Measurements from ENCODE around the gene TECR. TPM values are rescaled to one million over a fixed set of nuclear protein-coding genes. Genes with fewer than 3 reads are reported as not detected.
"Not testable (repeated sequence)": the region's sequence is repeated elsewhere in the genome, so short reads cannot be mapped to it uniquely, and the experiment has no call there.

Gene TECR
- total RNA-seq, 2 experiments from 2014 or later = 171 to 178 TPM

GRCh38 chr19:14571695-14572490 is 42.5 kb downstream of the TECR start, which contains the start of gene NDUFB7:
NDUFB7 (minus strand) TSS chr19:14572066; CDS start chr19:14572000, 66 bp downstream.
- Mint-ChIP-seq H3K4me1 (peaks cover 47% of the 10 kb centered on the region), H3K27me3 (no peaks in the 10 kb centered on the region), H3K4me3 (peak within 1 kb of the TSS; percentile 96), H3K27ac (peak within 1 kb of the TSS; percentile 83), H3K36me3 (ENCODE audit: low read depth) (peaks cover 14% of the 10 kb centered on the region), H3K9me3 (no peaks in the 10 kb centered on the region)
- CTCF ChIA-PET = interaction anchor here (0.7 to 8.9 kb wide), 13 partner anchors 10 to 435 kb away, joined by 3 to 302 read pairs (median 5); partner anchors contain the start of gene ZNF333
- peak; percentile 92 for DNase-seq
- POLR2A ChIA-PET = interaction anchor here (0.6 to 3.5 kb wide), 3 partner anchors 21 to 118 kb away, joined by 3 to 16 read pairs (median 7); partner anchors contain the start of gene ZNF333

GRCh38 chr19:14575428-14575980 is 46.1 kb downstream of the TECR start:
- DNase-seq = no peak
- ChIA-PET CTCF (interaction anchor here (0.7 to 8.9 kb wide), 2 partner anchors 112 to 724 kb away, joined by 4 to 302 read pairs; partner anchors contain the start of gene ZNF333), POLR2A (no interaction called here)
- no peak overlapping the region for H3K4me3 Mint-ChIP-seq
- H3K9me3 Mint-ChIP-seq = no peaks in the 10 kb centered on the region
- peaks cover 23% of the 10 kb centered on the region for H3K4me1 Mint-ChIP-seq
- H3K36me3 Mint-ChIP-seq (ENCODE audit: low read depth) = no peaks in the 10 kb centered on the region
- no peak overlapping the region for H3K27ac Mint-ChIP-seq
- H3K27me3 Mint-ChIP-seq = no peaks in the 10 kb centered on the region

- Mint-ChIP-seq H3K9me3 (no peaks in the 10 kb centered on the region), H3K27ac (no peak overlapping the region), H3K27me3 (no peaks in the 10 kb centered on the region), H3K4me1 (peaks cover 16% of the 10 kb centered on the region), H3K4me3 (no peak overlapping the region), H3K36me3 (ENCODE audit: low read depth) (no peaks in the 10 kb centered on the region)
- ChIA-PET POLR2A (no interaction called here), CTCF (interaction anchor here (8.9 kb wide), 1 partner anchor 111 kb away, joined by 302 read pairs; the partner anchor contains the start of gene ZNF333)
- no peak for DNase-seq
These were observed 47.0 kb downstream of the TECR start for GRCh38 chr19:14576363-14576762.

GRCh38 chr19:14577264-14577663 is 47.9 kb downstream of the TECR start:
- Mint-ChIP-seq H3K36me3 (ENCODE audit: low read depth) (no peaks in the 10 kb centered on the region), H3K27ac (no peak overlapping the region), H3K27me3 (no peaks in the 10 kb centered on the region), H3K4me3 (no peak overlapping the region), H3K4me1 (peaks cover 8% of the 10 kb centered on the region), H3K9me3 (no peaks in the 10 kb centered on the region)
- ChIA-PET POLR2A (no interaction called here), CTCF (interaction anchor here (0.7 to 8.9 kb wide), 3 partner anchors 20 to 110 kb away, joined by 3 to 302 read pairs (median 5); partner anchors contain the start of gene ZNF333)
- DNase-seq = no peak

GRCh38 chr19:14577885-14578427 is 48.6 kb downstream of the TECR start:
- Mint-ChIP-seq H3K4me3 (no peak overlapping the region), H3K27ac (no peak overlapping the region), H3K9me3 (no peaks in the 10 kb centered on the region), H3K27me3 (no peaks in the 10 kb centered on the region), H3K4me1 (peaks cover 8% of the 10 kb centered on the region), H3K36me3 (ENCODE audit: low read depth) (no peaks in the 10 kb centered on the region)
- ChIA-PET POLR2A (no interaction called here), CTCF (interaction anchor here (8.9 kb wide), 1 partner anchor 109 kb away, joined by 302 read pairs; the partner anchor contains the start of gene ZNF333)
- DNase-seq = no peak

GRCh38 chr19:14580623-14581237 is 51.3 kb downstream of the TECR start:
- H3K4me3 Mint-ChIP-seq = no peak overlapping the region
- ChIA-PET CTCF (interaction anchor here (1.4 kb wide), 1 partner anchor 8 kb away, joined by 7 read pairs; the partner anchor contains the start of gene NDUFB7), POLR2A (no interaction called here)
- H3K9me3 Mint-ChIP-seq = no peaks in the 10 kb centered on the region
- no peaks in the 10 kb centered on the region for H3K27me3 Mint-ChIP-seq
- H3K4me1 Mint-ChIP-seq = peaks cover 8% of the 10 kb centered on the region
- H3K27ac Mint-ChIP-seq = no peak overlapping the region
- no peak for DNase-seq
- no peaks in the 10 kb centered on the region for H3K36me3 Mint-ChIP-seq (ENCODE audit: low read depth)

GRCh38 chr19:14582894-14583340 is 53.5 kb downstream of the TECR start, which contains the start of gene CLEC17A:
CLEC17A (plus strand) TSS chr19:14583084; CDS start chr19:14583161, 77 bp downstream.
- Mint-ChIP-seq H3K27ac (no peak within 1 kb of the TSS), H3K4me1 (peaks cover 9% of the 10 kb centered on the region), H3K27me3 (no peaks in the 10 kb centered on the region), H3K4me3 (no peak within 1 kb of the TSS), H3K36me3 (ENCODE audit: low read depth) (no peaks in the 10 kb centered on the region), H3K9me3 (no peaks in the 10 kb centered on the region)
- CTCF ChIA-PET = no interaction called here
- POLR2A ChIA-PET = no interaction called here
- no peak for DNase-seq

- POLR2A ChIA-PET; H3K4me1 Mint-ChIP-seq; H3K9me3 Mint-ChIP-seq; CTCF ChIA-PET; H3K36me3 Mint-ChIP-seq (ENCODE audit: low read depth); DNase-seq; H3K4me3 Mint-ChIP-seq; H3K27me3 Mint-ChIP-seq; H3K27ac Mint-ChIP-seq: not testable (repeated sequence)
These were observed 55.0 kb downstream of the TECR start for GRCh38 chr19:14584372-14584771.

GRCh38 chr19:14585187-14585586 is 55.8 kb downstream of the TECR start:
- H3K9me3 Mint-ChIP-seq; POLR2A ChIA-PET; H3K36me3 Mint-ChIP-seq (ENCODE audit: low read depth); H3K4me3 Mint-ChIP-seq; H3K27ac Mint-ChIP-seq; H3K27me3 Mint-ChIP-seq; H3K4me1 Mint-ChIP-seq: not testable (repeated sequence)
- CTCF ChIA-PET = interaction anchor here (0.6 to 1.2 kb wide), 2 partner anchors 13 to 111 kb away, joined by 3 to 5 read pairs; partner anchors contain the start of gene NDUFB7
- DNase-seq = peak; percentile 43

GRCh38 chr19:14589433-14589832 is 60.0 kb downstream of the TECR start:
- H3K27me3 Mint-ChIP-seq; H3K27ac Mint-ChIP-seq; H3K36me3 Mint-ChIP-seq (ENCODE audit: low read depth); DNase-seq; H3K4me1 Mint-ChIP-seq; H3K4me3 Mint-ChIP-seq; H3K9me3 Mint-ChIP-seq; CTCF ChIA-PET; POLR2A ChIA-PET: not testable (repeated sequence)

GRCh38 chr19:14595558-14595957 is 66.2 kb downstream of the TECR start:
- CTCF ChIA-PET = no interaction called here
- H3K4me3 Mint-ChIP-seq = no peak overlapping the region
- POLR2A ChIA-PET = no interaction called here

GRCh38 chr19:14599548-14600147 is 70.3 kb downstream of the TECR start:
- Mint-ChIP-seq H3K4me1 (peaks cover 3% of the 10 kb centered on the region), H3K9me3 (peaks cover 12% of the 10 kb centered on the region), H3K36me3 (ENCODE audit: low read depth) (peaks cover 5% of the 10 kb centered on the region), H3K27me3 (no peaks in the 10 kb centered on the region), H3K27ac (no peak overlapping the region), H3K4me3 (no peak overlapping the region)
- ChIA-PET CTCF (no interaction called here), POLR2A (no interaction called here)
- DNase-seq = no peak

More at GRCh38 chr19:14595558-14595957, 66.2 kb downstream of the TECR start:
- no peak overlapping the region for H3K27ac Mint-ChIP-seq
- no peak for DNase-seq
- no peaks in the 10 kb centered on the region for H3K4me1 Mint-ChIP-seq
- H3K36me3 Mint-ChIP-seq (ENCODE audit: low read depth) = peaks cover 5% of the 10 kb centered on the region
- H3K27me3 Mint-ChIP-seq = no peaks in the 10 kb centered on the region
- H3K9me3 Mint-ChIP-seq = peaks cover 12% of the 10 kb centered on the region

All from activated CD4-positive, alpha-beta memory T cell treated with anti-CD3 and anti-CD28 coated beads, Interleukin-2, amount 10 ng/mL, durations not matched to agents 7 days and 5 days (primary cell).